ENCODE results near the gene YJEFN3.

The YJEFN3 gene

GRCh38 chr19:19566306-19566705 lies 37.6 kb downstream of the YJEFN3 start:
- Histone ChIP-seq H2AFZ (ENCODE audit: low read depth, low read length) (no peak overlapping the region), H3K4me2 (ENCODE audit: low read length) (no peak overlapping the region), H3K27ac (ENCODE audit: low read length) (no peak overlapping the region), H4K20me1 (ENCODE audit: insufficient read depth, low read length) (no peaks in the 10 kb centered on the region), H3K27me3 (ENCODE audit: low read depth, low read length) (no peaks in the 10 kb centered on the region), H3K4me3 (ENCODE audit: low read length) (no peak overlapping the region), H3K4me1 (ENCODE audit: low read length) (no peaks in the 10 kb centered on the region), H3K9me3 (ENCODE audit: insufficient read depth, low read length) (no peaks in the 10 kb centered on the region), H3K36me3 (replicated peaks; ENCODE audit: low read depth, low read length) (no peaks in the 10 kb centered on the region), H3K79me2 (ENCODE audit: low read length) (no peaks in the 10 kb centered on the region), H3K9ac (ENCODE audit: low read length) (no peak overlapping the region)
- TF ChIP-seq EZH2phosphoT487 (IDR thresholded peaks at IDR 0.05; ENCODE audit: low read depth) = no peak
- TF ChIP-seq, protein P1, sequence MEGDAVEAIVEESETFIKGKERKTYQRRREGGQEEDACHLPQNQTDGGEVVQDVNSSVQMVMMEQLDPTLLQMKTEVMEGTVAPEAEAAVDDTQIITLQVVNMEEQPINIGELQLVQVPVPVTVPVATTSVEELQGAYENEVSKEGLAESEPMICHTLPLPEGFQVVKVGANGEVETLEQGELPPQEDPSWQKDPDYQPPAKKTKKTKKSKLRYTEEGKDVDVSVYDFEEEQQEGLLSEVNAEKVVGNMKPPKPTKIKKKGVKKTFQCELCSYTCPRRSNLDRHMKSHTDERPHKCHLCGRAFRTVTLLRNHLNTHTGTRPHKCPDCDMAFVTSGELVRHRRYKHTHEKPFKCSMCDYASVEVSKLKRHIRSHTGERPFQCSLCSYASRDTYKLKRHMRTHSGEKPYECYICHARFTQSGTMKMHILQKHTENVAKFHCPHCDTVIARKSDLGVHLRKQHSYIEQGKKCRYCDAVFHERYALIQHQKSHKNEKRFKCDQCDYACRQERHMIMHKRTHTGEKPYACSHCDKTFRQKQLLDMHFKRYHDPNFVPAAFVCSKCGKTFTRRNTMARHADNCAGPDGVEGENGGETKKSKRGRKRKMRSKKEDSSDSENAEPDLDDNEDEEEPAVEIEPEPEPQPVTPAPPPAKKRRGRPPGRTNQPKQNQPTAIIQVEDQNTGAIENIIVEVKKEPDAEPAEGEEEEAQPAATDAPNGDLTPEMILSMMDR (IDR thresholded peaks at IDR 0.05; ENCODE audit: low read depth, low read length) = no peak

- Histone ChIP-seq H3K27me3 (ENCODE audit: low read depth, low read length) (no peaks in the 10 kb centered on the region), H3K27ac (ENCODE audit: low read length) (no peak overlapping the region), H3K79me2 (ENCODE audit: low read length) (no peaks in the 10 kb centered on the region), H3K4me1 (ENCODE audit: low read length) (no peaks in the 10 kb centered on the region), H3K4me2 (ENCODE audit: low read length) (no peak overlapping the region), H3K4me3 (ENCODE audit: low read length) (no peak overlapping the region), H2AFZ (ENCODE audit: low read depth, low read length) (no peak overlapping the region), H4K20me1 (ENCODE audit: insufficient read depth, low read length) (no peaks in the 10 kb centered on the region), H3K36me3 (replicated peaks; ENCODE audit: low read depth, low read length) (no peaks in the 10 kb centered on the region), H3K9me3 (ENCODE audit: insufficient read depth, low read length) (no peaks in the 10 kb centered on the region), H3K9ac (ENCODE audit: low read length) (no peak overlapping the region)
- no peak for TF ChIP-seq EZH2phosphoT487 (IDR thresholded peaks at IDR 0.05; ENCODE audit: low read depth)
- TF ChIP-seq, protein P1 (IDR thresholded peaks at IDR 0.05; ENCODE audit: low read depth, low read length) = no peak
These were observed 38.7 kb downstream of the YJEFN3 start for GRCh38 chr19:19567391-19567790.

DNA sequence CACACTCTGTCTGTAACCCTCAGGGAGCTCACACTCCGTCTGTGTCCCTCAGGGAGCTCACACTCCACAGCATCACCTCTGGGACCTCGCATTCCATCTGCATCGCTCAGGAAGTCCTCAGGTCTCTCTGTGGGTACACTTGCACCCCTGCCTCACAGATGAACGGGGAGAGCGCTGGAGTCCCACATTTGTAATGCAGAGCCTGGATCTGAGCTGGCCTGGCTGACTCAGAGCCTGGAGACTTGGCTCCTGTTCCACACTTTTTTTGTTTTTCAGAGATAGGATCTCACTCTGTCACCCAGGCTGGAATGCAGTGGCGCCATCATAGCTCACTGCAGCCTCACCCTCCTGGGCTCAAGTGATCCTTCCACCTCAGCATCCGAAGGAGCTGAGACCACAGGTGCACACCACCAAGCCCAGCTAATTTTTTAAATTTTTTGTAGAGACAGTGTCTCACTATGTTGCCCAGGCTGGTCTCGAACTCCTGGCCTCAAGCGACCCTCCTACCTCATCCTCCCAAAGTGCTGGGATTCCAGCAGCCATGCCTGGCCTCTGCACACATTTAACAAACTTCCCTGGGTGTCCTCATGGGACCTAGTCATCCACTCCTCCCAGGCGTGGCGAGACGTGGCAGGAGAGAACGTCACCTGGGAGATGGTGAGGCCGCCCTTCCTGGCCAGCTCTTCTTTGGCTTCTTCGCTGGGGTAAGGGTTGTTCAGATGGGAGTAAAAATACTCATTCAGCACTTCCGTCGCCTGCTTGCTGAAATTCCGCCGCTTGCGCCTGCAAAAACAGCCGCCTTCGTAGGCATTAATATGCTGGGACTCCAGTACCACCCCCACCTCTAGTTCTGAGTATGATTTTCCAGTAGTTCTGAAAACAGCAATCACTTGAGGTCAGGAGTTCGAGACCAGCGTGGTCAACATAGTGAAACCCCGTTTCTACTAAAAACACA lies 40.4 kb downstream of the YJEFN3 start:
- no peak for TF ChIP-seq EZH2phosphoT487 (IDR thresholded peaks at IDR 0.05; ENCODE audit: low read depth)
- TF ChIP-seq, protein P1 (IDR thresholded peaks at IDR 0.05; ENCODE audit: low read depth, low read length) = no peak
- Histone ChIP-seq H2AFZ (ENCODE audit: low read depth, low read length) (no peak overlapping the region), H3K9ac (ENCODE audit: low read length) (no peak overlapping the region), H3K27me3 (ENCODE audit: low read depth, low read length) (no peaks in the 10 kb centered on the region), H3K36me3 (replicated peaks; ENCODE audit: low read depth, low read length) (no peaks in the 10 kb centered on the region), H4K20me1 (ENCODE audit: insufficient read depth, low read length) (no peaks in the 10 kb centered on the region), H3K4me3 (ENCODE audit: low read length) (no peak overlapping the region), H3K9me3 (ENCODE audit: insufficient read depth, low read length) (no peaks in the 10 kb centered on the region), H3K4me1 (ENCODE audit: low read length) (no peaks in the 10 kb centered on the region), H3K4me2 (ENCODE audit: low read length) (no peak overlapping the region), H3K27ac (ENCODE audit: low read length) (no peak overlapping the region), H3K79me2 (ENCODE audit: low read length) (no peaks in the 10 kb centered on the region)

DNA sequence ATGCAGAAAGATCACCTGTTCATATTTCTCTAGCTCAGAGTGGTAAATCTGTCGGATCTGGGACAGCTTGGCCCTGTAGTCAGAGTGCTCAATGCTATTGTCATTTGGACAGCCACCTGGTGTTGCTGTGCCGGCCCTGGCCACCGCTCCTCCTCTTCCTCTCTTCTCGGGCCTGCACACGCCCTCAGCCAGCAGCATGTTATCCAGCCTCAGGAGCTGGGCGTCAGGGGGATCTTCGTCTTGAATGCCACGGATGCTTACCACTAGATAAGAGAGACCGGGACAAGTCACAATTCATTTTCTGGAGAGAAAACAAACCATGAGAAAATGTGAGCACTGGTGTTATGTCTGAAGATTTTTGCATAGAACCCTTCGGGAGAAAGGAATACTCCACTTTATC lies 41.9 kb downstream of the YJEFN3 start:
- Histone ChIP-seq H3K9ac (ENCODE audit: low read length) (no peak overlapping the region), H4K20me1 (ENCODE audit: insufficient read depth, low read length) (no peaks in the 10 kb centered on the region), H3K4me2 (ENCODE audit: low read length) (no peak overlapping the region), H3K36me3 (replicated peaks; ENCODE audit: low read depth, low read length) (no peaks in the 10 kb centered on the region), H3K79me2 (ENCODE audit: low read length) (no peaks in the 10 kb centered on the region), H3K27me3 (ENCODE audit: low read depth, low read length) (no peaks in the 10 kb centered on the region), H3K27ac (ENCODE audit: low read length) (no peak overlapping the region), H3K4me1 (ENCODE audit: low read length) (no peaks in the 10 kb centered on the region), H3K9me3 (ENCODE audit: insufficient read depth, low read length) (no peaks in the 10 kb centered on the region), H3K4me3 (ENCODE audit: low read length) (no peak overlapping the region), H2AFZ (ENCODE audit: low read depth, low read length) (no peak overlapping the region)
- TF ChIP-seq, protein P1 (IDR thresholded peaks at IDR 0.05; ENCODE audit: low read depth, low read length) = no peak
- TF ChIP-seq EZH2phosphoT487 (IDR thresholded peaks at IDR 0.05; ENCODE audit: low read depth) = no peak
